NCI-H69 (cell line): Measurements from ENCODE around the gene EMC6.
A peak's percentile ranks its signal among the peaks of the same experiment; 100 is the strongest.

Experiments
- DNase-seq: peaks from one replicate; lab custom pipeline; 2025; lab: John Stamatoyannopoulos, UW

EMC6 gene

GRCh38 chr17:3668279-3669084 lies at the start of gene EMC6, which contains the start of gene TAX1BP3:
Gene EMC6 (plus strand): TSS chr17:3668812. CDS start chr17:3669147, 335 bp downstream.
Gene TAX1BP3 (minus strand): TSS chr17:3668578. CDS start chr17:3668526, 52 bp downstream.
- DNase-seq, result peak; percentile 95

GRCh38 chr17:3621146-3621720 lies 47.4 kb upstream of the EMC6 start:
- no peak for DNase-seq

GRCh38 chr17:3622977-3623594 lies 45.5 kb upstream of the EMC6 start:
- no peak for DNase-seq

- no peak for DNase-seq
Observed at GRCh38 chr17:3626831-3627768, 41.5 kb upstream of the EMC6 start.

- DNase-seq, result no peak
Observed at GRCh38 chr17:3627769-3628167, 40.8 kb upstream of the EMC6 start.

- no peak for DNase-seq
Observed at GRCh38 chr17:3630781-3631180, 37.8 kb upstream of the EMC6 start.

GRCh38 chr17:3632287-3632686 lies 36.3 kb upstream of the EMC6 start:
- no peak for DNase-seq

- peak; percentile 32 for DNase-seq
Observed at GRCh38 chr17:3635474-3636153, 33.0 kb upstream of the EMC6 start.

- peak; percentile 95 for DNase-seq
Observed at GRCh38 chr17:3636154-3636907, 32.3 kb upstream of the EMC6 start, which contains the start of the genes CTNS and SHPK. Gene CTNS (plus strand): TSS chr17:3636760. CDS start chr17:3640207, 3,447 bp downstream. Gene SHPK (minus strand): TSS chr17:3636250. CDS start chr17:3636219, 31 bp downstream.

- no peak for DNase-seq
Observed at GRCh38 chr17:3636908-3637373, 31.7 kb upstream of the EMC6 start.

- no peak for DNase-seq
Observed at GRCh38 chr17:3639981-3640596, 28.5 kb upstream of the EMC6 start.

GRCh38 chr17:3641014-3641413 lies 27.6 kb upstream of the EMC6 start:
- DNase-seq, result no peak

- DNase-seq, result no peak
Observed at GRCh38 chr17:3641717-3642486, 26.7 kb upstream of the EMC6 start.

- DNase-seq, result no peak
Observed at GRCh38 chr17:3643889-3644349, 24.7 kb upstream of the EMC6 start.

GRCh38 chr17:3645310-3645709 lies 23.3 kb upstream of the EMC6 start:
- DNase-seq, result no peak

GRCh38 chr17:3647251-3647650 lies 21.4 kb upstream of the EMC6 start:
- DNase-seq, result no peak

- peak; percentile 4 for DNase-seq
Observed at GRCh38 chr17:3647769-3648555, 20.6 kb upstream of the EMC6 start.

GRCh38 chr17:3655766-3656165 lies 12.8 kb upstream of the EMC6 start:
- no peak for DNase-seq
